Stimulated activated CD4-positive, alpha-beta T cell treated with anti-CD3 and anti-CD28 coated beads, Interleukin-12 subunit alpha, Interleukin-12 subunit beta, amount 100 ng/mL, for 4 hours (primary cell): ENCODE measurements around the gene FN3KRP.

ENCODE experiments used
- DNase-seq: peaks from one replicate; pipeline ENCODE4 v3.0.0-alpha.2; 2020

FN3KRP gene, protein sequence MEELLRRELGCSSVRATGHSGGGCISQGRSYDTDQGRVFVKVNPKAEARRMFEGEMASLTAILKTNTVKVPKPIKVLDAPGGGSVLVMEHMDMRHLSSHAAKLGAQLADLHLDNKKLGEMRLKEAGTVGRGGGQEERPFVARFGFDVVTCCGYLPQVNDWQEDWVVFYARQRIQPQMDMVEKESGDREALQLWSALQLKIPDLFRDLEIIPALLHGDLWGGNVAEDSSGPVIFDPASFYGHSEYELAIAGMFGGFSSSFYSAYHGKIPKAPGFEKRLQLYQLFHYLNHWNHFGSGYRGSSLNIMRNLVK

DNA sequence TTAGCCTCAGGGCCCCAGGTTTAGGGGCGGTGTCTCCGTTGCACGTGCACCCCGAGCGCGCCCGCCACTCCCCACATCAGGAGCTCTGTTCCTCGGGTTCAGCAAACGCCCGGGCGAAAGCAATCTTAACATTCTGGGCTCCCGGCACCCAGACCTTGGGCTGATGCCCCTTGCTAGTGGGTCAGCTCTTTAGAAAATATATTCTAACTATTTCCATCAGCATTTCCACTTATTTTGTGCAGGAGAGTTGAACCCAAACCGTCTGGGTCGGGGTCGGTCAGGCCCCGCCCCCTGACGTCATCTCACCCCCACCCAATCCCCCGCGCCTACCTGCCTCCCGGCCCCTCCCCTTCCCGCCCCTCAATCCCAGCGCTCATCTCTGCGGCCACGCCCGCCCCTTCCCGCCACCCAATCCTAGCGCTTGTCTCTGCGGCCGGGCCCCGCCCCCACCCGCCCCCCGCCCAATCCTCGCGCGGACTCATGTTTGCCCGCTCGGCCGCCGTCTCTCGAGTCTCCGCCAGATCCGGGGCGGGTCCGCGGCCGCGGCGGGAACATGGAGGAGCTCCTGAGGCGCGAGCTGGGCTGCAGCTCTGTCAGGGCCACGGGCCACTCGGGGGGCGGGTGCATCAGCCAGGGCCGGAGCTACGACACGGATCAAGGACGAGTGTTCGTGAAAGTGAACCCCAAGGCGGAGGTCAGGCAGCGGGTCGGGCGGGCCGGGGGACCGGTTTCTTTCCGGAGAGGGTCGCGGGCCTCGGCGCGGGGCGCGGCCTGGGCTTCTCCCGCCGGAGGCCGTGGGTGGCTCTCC lies at the start of gene FN3KRP:
Gene FN3KRP, plus strand, starts transcription at position 504 of the 808 bp plus-strand sequence. Its CDS starts 50 bp downstream, at position 554.
- DNase-seq = peak; percentile 95

DNA sequence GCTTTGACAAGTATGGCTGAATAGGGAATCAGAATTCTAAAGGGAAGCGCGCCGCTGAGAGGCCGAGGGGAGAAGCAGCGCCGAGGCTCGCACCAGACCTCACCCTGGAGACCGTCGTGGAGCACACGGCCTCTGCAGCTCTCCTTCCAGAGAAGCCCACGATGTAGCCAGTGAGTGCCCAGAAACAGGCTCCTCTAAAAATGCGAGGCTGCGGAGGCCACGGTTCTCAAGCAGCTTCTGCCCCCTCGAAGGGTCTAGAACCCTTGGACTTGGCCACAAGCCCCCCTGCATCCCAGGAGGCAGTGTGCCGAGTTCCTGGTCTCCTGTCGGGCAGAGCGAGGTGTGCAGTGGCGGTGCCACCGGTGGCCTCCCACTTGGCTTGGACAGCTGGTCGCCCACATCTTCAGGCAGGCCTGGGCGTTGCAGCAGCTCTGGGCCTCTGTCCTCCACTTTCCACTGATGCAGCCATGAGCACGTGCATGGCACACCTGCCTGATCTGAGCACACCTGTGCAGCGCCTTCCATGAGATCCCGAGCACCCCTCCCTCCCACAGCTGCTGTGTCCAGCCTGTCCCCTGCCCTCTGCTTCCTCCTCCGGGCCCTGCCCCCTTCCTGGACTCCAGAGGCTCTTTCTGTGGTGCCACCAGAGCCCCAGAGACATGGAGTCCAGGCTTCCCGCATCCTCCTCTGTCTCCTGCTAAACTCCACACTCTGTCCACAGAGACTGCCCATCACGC lies 49.4 kb upstream of the FN3KRP start:
- no peak for DNase-seq

DNA sequence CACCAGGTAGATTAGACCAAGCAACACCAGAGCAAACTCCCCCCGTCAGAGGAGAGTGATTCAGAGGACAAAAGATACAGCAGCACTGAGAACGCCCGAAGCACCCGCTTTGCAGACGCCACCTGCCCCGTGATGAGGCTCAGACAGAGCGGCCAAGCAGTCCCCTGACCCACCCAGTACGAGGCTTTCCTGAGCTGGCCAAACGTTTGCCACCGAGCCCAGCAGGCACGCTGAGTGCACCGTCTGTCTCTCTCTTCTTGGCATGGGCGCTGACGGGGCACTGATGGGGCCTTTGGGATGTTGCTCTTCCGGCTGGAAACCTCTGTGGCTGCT lies 48.9 kb upstream of the FN3KRP start:
- DNase-seq = no peak

DNA sequence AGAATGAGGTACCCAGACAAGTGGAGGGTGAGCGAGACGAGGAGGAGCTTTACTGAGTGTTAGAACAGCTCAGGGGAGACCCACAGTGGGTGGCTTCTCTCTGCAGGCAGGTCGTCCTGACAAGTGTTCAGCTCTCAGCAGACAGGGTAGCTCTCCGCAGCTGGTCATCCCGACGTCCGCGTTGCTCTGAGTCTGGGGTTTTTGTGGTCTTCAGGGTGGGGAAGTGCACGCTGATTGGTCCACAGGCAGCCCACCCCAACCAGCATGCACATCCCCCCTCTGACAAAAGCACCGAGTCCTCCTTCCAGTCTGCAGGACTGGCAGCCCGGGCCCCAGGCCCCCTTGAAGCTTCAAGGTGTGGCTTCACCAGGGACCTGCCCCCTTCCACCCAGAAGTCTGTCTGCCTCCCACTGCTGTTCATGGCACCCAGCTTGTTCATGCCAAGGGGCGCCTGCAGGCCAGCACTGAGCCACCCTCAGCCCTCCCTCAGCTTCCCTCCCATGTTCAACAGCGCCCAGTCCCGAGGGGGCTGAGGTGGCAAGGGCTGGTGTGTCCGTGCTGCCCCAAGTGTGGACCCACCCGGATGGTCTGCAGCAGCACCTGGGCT lies 48.4 kb upstream of the FN3KRP start:
- no peak for DNase-seq

DNA sequence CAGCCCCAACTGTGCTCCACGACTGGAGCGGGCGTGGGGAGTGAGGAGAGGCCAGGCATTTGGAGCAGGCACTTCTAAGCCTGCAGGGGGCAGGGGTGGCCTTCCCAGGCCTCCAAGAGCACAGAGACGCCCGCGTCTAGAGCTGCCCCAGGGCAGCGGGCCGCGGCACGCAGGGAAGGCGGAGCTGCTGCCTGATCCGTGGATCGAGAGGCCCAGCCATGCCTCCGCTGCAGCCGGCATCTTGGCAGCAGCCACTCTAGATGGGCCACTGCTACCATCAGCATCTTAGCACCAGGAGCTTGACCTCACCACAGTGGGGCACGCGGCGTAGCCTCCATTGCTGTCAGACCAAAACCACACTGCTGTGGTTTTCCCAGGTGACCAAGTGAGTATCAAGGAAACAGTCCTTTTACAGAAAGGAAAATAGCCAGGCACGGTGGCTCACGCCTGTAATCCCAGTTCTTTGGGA lies 47.8 kb upstream of the FN3KRP start:
- peak; percentile 43 for DNase-seq

DNA sequence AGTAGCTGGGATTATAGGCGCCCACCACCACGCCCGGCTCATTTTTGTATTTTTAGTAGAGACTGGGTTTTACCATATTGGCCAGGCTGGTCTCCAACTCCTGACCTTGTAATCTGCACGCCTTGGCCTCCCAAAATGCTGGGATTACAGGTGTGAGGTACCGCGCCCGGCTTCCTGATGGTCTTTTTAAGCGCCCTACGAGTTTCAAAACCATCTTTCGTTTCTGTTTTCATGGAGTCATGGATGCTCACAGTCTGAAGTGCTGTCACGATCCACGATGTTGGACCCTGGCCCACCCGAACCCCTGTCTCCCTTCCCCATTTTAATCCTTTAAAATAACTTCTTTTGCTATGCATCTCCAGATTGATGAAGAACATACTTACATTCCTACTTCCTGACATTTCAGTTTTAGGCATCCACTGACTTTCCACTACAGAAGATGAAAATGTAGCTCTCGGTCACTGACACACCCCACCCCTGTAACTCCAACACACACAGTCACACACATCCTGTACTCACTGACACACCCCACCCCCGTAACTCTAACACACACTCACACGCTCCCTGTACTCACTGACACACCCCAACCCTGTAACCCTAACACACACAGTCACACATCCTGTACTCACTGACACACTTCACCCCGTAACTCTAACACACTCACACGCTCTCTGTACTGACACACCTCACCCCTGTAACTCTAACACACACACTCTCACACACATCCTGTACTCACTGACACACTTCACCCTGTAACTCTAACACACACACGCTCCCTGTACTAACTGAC lies 45.6 kb upstream of the FN3KRP start:
- no peak for DNase-seq

DNA sequence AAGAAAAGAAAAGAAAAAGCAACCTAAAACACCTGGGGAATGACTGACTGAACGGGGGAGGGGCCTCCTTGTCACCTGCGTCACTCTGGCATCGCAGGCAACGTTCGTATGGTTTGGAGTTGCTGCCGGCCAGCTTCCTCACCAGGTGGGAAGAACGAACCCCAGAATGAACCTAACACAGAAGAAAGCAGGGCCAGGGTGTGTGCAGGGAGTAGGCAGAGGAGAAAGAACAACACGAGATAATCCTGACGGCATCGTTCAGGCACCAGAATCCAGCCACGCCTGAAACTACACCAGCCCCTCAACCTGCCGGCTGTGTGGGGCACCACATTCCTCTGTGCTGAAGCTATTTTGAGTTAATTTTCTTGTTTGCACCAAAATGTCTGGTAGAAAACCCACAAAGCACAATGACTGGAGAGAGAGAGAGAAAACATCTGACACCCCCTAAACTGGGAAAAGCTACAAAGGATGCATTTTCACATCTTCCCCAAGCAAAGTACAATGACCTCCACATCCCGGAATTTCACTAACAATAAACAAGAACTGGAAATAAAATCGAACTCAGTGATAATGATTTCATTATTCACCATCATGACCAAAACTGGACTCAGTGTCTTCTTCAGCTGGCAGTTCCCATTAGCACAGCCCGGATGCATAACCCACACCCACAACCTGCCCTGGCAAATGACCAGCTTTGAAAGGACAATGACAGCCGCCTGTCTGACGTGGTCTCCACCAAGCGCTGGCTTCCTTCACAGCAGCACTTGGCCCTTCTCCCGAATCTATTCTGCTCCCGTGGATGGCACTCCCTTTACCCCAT lies 41.6 kb upstream of the FN3KRP start:
- DNase-seq = no peak

DNA sequence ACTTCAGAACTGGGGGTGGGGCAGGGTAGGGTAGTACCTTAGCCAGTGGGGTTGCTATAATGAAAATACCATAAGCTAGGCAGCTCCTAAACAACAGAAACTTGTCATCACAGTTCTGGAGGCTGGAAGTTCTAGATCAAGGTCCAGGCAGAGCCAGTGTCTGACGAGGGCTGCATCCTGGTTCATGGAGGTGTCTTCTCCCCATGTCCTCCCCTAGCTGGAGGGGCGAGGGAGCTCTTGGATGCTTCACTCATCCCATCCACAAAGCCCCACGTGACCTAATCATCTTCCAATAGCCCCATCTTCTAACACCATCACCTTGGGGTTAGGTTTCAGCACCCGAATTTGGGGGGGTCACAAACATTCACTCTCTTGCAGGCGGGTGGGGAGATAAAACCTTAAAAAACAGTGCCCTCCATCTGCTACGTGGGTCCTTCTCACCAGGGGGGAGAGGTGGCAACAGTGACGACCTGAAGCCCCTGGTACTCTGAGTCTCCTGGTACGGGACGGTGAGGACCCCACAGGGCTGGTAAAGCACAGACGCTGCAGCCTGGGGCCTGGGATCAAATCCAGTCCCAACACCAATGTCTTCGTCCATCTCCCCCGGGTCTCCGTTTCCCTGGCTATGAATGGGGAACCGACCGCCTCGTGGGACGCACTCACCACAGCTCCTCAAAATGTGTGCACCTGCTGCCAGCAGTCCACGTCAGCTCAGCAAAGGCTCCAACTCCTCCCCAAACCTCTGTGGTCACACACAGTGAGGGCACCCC lies 40.8 kb upstream of the FN3KRP start:
- no peak for DNase-seq

DNA sequence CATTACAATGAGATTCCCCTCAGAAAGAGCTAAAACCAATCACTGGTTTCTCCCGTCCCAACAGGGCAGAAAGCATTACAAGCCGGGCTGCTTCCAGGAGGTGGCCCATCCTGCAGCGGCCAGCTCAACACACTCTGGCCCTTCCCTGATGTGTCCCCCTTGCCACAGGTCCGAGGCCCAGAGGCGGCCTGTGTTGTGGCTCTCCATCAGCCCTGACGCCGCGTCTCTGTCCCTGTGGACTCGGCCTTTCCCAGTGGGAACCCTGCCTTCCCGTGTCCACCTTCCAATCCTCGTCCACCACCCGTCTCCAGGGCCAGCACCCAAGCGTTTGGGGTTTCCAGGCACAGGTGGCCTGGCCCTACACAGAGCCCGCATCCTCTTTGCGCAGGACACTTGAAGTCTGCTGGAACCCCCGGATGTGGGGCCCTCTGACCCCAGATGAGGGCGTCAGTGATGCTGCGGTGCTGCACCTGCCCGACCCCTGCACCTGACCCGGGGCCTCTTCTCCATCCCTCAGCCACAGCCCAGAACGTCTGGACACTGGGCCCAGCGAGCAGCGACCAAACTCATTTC lies 39.1 kb upstream of the FN3KRP start:
- DNase-seq = no peak

DNA sequence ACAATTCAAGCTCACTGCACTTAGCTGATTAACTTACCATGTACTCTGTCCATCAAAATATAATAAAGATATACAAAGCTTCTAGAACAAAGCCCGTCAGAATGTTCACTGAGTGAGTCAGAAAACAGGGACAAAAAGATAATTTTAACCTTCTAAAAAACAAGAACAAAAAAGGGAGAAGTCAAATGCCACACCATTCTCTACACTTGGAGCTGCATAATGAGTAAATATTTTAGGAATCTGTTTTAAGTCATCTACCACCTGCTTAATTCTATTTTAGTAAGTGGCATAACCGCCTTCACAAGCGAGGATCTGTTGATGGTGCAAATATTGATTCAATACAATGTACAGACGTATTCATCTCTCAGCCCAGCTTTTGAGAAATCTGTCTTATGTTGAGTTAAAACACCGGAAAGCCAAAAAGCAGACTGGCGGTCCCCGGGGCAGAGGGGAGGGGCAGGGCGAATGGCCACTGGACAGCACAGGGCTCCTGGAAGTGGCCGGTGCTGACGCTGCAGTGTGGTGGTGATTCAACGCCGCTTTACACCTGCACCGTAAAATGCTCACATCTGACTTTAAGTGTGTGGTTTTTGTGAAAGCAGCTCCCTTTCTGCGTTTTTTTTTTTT lies 38.1 kb upstream of the FN3KRP start:
- DNase-seq = no peak

DNA sequence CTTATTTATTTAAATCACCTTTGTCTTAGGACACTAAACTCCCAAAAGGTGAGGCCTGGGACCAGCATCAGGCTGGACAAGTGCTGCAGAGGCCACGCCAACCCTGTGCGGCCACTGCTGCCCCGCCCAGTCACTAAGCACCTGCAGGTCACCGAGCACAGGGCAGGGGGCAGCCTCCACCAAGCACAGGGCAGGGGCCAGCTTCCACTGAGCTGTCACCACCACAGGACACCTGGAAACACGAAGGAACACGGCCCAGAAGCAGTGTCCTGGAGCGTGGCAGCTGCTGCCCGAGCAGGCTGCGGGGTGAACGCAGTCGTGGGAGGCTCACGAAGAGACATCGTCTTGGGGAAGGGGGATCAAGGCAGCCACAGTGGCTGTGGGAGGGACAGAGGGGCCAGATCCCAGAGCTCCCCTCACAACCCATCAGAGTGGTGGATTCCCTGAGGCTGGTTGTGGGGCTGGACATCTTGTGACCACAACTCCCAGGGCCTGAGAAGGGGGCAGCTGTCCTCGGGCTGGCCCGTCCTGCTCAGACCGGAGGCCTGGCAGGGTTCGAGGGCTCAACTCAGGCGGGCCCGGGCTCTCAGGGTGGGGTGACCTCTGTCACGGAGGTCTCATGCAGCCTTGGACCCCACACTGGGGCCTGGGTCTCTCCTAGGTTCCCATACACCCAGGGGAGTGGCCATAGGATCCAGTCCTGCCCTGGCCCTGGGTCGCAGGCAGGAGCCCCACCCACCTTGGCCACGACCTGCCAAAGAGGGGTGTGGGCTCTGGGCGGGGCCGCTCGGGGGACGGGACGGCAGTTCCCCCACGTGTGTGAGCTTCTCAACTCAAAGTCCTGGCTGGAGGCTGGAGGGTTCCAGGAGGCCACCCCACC lies 36.7 kb upstream of the FN3KRP start:
- DNase-seq = no peak

DNA sequence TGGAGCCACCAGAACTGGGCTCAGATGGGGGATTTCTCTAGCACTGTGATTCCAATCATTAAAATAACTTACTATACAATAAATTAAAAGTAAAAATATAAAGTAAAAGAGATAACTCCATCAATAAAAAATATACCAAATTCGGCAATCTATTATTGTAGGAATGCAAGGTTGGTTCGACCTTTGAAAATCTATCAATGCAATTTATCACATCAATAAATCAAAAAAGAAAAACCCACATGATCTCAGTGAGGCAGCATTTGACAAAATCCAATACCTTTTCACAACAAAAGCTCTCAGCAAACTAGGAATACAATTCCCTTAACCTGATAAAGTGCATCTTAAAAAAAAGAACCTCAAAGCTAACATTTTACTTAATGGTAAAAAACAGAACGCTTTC lies 35.0 kb upstream of the FN3KRP start:
- no peak for DNase-seq

DNA sequence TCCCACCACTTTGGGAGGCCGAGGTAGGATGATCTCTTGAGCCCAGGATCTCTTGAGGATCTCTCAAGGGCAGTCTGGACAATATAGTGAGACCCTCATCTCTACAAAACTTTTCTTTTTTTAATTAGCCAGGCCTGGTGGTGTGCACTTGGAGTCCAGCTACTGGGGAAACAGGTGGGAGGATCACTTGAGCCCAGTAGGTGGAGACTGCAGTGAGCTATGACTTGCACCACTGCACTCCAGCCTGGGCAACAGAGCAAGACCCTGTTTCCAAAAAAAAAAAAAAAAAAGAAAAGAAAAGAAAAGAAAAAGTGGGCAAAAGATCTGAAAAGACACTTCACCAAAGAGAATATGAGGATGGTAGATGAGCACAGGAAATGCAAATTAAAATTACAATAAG lies 33.0 kb upstream of the FN3KRP start:
- DNase-seq = no peak

DNA sequence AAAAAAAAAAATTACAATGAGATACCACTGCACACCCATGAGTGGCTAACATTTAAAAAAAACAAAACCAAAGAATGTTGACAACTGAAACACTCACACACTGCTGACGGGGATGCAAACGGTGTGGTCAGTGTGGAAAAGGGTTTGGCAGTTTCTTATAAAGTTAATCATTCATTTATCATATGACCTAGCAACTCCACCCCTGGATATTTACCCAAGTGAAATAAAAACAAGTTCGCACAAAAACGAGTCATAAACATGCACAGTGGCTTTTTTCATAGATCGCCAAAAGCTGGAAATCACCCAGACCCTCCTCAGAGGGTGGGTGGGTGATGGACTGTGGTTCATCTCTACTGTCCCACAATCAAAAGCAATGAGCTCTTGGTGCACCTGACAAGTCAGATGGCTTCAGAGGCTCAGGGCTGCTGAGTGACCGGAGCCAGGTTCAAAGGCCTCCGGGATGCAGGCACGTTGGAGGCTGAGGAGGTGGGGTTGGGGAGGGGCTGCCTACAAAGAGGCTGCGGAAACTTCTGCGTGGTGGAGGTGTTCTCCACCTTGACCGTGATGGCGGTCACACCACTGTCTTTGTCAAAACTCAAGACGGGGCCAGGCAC lies 32.2 kb upstream of the FN3KRP start:
- DNase-seq = no peak

DNA sequence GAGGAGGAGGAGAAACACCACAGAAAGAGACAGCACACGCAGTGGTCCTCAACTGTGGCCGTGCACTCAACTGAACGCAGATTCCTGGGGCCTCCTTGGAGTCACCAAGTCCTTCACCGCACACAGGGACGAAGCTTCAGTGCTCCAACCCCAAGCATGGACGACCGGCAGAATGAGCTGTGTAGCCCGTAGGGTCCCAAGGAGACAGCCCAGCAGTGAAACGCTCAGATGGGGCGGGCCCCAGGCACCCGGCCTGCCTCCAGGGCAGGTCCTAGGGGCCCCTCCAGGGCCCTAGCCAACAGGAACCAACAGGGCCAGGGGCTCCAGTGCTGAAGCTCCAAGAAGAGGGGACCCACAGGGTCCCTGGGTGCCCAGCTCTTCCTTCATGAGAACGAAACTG lies 31.2 kb upstream of the FN3KRP start:
- no peak for DNase-seq

DNA sequence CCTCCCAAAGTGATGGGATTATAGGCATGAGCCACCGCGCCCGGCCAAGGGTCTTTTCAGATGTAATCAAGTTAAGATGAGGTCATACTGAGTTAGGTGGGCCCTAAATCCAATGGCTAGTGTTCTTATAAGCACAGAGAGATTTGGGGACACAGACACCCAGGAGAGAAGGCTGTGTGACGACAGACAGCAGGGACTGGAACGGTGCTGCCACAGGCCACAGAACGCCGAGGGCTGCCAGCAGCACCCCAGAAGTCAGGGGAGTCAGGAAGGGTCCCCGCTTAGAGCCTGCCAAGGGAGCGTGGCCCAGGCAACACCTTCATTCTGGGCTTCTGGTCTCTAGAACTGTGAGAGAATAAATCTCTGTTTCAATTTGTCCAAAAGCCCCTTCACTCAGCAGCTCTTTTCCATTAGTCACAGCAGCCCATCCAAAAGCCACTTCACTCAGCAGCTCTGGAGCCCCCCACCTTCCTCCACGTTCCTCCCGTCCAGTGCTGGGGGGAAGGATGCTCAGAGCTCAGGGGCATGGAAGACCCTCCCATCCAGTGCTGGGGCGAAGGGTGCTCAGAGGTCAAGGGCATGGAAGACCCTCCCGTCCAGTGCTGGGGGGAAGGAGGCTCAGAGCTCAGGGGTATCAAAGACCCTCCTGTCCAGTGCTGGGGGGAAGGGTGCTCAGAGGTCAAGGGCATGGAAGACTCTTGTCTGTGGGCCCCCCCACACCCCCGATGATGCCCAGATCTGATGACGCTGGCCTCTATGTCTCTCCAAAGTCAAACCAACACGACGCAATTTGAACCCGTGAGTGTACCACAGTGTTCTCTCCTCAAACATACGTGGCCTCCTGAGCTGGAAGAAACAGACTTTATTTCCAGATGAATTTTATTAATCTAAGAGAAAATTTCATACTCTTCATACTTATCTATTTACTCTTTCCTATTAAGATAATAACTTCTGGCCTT lies 29.9 kb upstream of the FN3KRP start:
- DNase-seq = no peak

DNA sequence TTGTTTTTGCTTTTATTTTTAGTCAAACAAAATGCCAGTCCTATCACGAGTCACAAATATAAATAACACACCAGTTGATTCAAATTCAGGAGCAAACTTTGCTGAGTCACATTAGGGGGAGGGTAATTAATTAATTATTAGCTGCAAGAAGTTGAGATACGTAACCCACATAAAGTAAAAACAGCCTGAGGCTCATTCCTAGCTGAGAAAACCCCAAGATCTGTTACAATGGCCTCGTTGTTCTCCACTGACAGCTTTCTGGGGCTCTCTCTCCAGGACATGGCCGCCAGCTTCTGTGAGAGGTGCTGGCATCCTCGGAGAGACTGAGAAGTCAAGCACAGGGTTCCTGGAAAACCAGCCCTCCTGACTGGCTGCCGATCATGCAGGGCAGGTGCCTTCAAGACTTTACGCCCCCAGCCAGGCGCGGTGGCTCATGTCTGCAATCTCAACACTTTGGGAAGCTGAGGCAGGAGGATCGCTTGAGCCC lies 29.1 kb upstream of the FN3KRP start:
- DNase-seq = no peak
